AG04450 (cell line): Measurements from ENCODE around the gene PAN2. TPM values are rescaled to one million over a fixed set of nuclear protein-coding genes. Genes with fewer than 3 reads are reported as not detected.
A peak's percentile ranks its signal among the peaks of the same experiment; 100 is the strongest.

ENCODE experiments used
- CTCF ChIA-PET: fragments of 300-600, 350-600 bp; formaldehyde crosslinking; extraction: SDS; loops from one replicate; lab custom pipeline; 2022; ENCODE audit warnings: antibody characterized with exemption, inconsistent platforms; lab: Charles Lee
- POLR2A ChIA-PET: fragments of 350-600 bp; formaldehyde crosslinking; extraction: SDS; loops from one replicate; lab custom pipeline; 2021; ENCODE audit warnings: antibody characterized with exemption, inconsistent platforms; lab: Yijun Ruan, JAX
- DNase-seq: peaks from one replicate; pipeline ENCODE4 v3.0.0-alpha.2; 2011; ENCODE audit warnings: low read depth, low spot score
- H3K27ac ChIP-seq: one replicate; pipeline ENCODE4 v1.5.1; 2012; ENCODE audit warnings: low read depth, low read length, control low read depth
- H3K27me3 ChIP-seq: one replicate; pipeline ENCODE4 v1.6.0; 2012; ENCODE audit warnings: low read length; ENCODE audit not compliant: control insufficient read depth, insufficient read depth
- H3K4me3 ChIP-seq: 2 replicates; pipeline ENCODE4 v1.5.1; 2011; ENCODE audit warnings: mild to moderate bottlenecking, low read depth, low read length, control low read depth
- H3K9me3 ChIP-seq: 2 replicates; pipeline ENCODE4 v1.5.1; 2012; ENCODE audit warnings: low read length; ENCODE audit not compliant: control insufficient read depth, insufficient read depth
- polyA plus RNA-seq: library from polyadenylated mRNA; depleted of rRNA; stranded (reverse); fragments of >200 nt; gene quantifications from 2 replicates; pipeline ENCODE4 v1.2.3, GENCODE V29; 2011; rRNA removed
- small RNA-seq: library from RNA; depleted of rRNA; stranded (forward); fragments of <200 nt; gene quantifications from one replicate; pipeline ENCODE3, GENCODE V24; 2012; ENCODE audit warnings: low read depth; ENCODE audit not compliant: insufficient read length
- TF ChIP-seq, protein P1 (sequence below): IDR thresholded peaks from 2 replicates; pipeline ENCODE4 v1.5.1; 2011; ENCODE audit warnings: low read depth, low read length, control low read depth, inconsistent platforms

PAN2 gene
- polyA plus RNA-seq, 1 experiment, result 18.5 TPM

DNA sequence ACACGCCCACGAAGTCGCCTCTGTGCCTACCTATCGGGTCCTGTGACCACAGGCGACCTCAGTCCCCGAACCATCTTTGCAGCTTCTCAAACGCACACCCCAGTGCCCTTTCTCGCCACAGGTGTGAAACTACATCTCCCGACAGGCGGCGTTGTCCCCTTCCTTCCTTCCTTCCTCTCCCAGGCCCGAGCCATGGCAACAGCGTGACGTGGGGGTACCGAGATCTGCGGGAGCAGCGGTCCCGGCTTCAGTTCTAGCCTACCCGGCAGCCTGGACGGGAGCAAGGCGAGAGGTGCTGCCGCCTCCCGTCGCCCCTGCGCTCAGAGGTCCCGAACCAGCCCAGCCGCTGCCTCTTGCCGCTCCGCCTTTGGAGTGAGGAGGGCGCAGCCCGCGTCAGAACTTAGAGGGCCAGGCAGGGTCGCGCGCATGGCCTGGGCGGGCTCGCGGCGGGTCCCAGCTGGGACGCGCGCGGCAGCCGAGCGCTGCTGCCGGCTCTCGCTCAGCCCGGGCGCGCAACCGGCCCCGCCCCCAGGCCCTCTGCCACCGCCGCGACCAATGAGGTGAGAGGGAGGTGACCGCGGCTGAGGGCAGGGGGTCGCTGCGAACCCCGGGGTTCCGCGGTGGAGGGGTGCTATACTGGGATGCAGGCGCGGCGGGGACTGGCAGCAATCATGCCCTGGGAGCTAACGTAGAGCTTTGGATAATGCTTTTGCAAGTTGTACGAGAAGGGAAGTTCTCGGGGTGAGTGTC, 66.9 kb downstream of the PAN2 start, which contains the start of gene COQ10A:
TSS of gene COQ10A (plus strand) at position 250 of the 750 bp plus-strand sequence. CDS start at position 427, 177 bp downstream.
- ChIA-PET CTCF (interaction anchor here (0.6 to 2.1 kb wide), 10 partner anchors 9 to 394 kb away, joined by 3 to 23 read pairs (median 4); partner anchors contain the start of genes ANKRD52, RNF41 and SMARCC2), POLR2A (interaction anchor here (0.6 to 2.0 kb wide), 9 partner anchors 8 to 417 kb away, joined by 3 to 14 read pairs (median 3); partner anchors contain the start of genes ANKRD52 and RNF41)
- Histone ChIP-seq H3K9me3 (no peaks in the 10 kb centered on the region; the same call in 1 of the 2 replicates), H3K27me3 (no peaks in the 10 kb centered on the region), H3K4me3 (peak within 1 kb of the TSS; percentile 76), H3K27ac (peak within 1 kb of the TSS; percentile 92)
- peak; percentile 48 for DNase-seq
- TF ChIP-seq, protein P1, sequence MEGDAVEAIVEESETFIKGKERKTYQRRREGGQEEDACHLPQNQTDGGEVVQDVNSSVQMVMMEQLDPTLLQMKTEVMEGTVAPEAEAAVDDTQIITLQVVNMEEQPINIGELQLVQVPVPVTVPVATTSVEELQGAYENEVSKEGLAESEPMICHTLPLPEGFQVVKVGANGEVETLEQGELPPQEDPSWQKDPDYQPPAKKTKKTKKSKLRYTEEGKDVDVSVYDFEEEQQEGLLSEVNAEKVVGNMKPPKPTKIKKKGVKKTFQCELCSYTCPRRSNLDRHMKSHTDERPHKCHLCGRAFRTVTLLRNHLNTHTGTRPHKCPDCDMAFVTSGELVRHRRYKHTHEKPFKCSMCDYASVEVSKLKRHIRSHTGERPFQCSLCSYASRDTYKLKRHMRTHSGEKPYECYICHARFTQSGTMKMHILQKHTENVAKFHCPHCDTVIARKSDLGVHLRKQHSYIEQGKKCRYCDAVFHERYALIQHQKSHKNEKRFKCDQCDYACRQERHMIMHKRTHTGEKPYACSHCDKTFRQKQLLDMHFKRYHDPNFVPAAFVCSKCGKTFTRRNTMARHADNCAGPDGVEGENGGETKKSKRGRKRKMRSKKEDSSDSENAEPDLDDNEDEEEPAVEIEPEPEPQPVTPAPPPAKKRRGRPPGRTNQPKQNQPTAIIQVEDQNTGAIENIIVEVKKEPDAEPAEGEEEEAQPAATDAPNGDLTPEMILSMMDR, result peak; percentile 79

Small RNAs within 50 kb of the gene (small RNA-seq; reads per million reads assigned to genes)
- gene RNU7-40P, result 15.1 reads per million, percentile 75 among the genes with 10 or more reads in this experiment

Other genes with a start within 250 kb of the PAN2 start
- 169 and 223 TPM in 2 replicates for gene PA2G4, start 229.4 kb downstream of the PAN2 start, polyA plus RNA-seq
- gene RPL41, start 217.4 kb downstream of the PAN2 start, polyA plus RNA-seq, result 7,461 and 7,686 TPM in 2 replicates
- gene ZC3H10, start 215.7 kb downstream of the PAN2 start, polyA plus RNA-seq, result 1.5 and 1.9 TPM in 2 replicates
- gene ESYT1, start 205.7 kb downstream of the PAN2 start, polyA plus RNA-seq, result 127 and 140 TPM in 2 replicates
- gene MYL6B, start 181.4 kb downstream of the PAN2 start, polyA plus RNA-seq, result 118 and 124 TPM in 2 replicates
- gene MYL6, start 175.6 kb downstream of the PAN2 start, polyA plus RNA-seq, result 5,661 and 5,957 TPM in 2 replicates
- gene SMARCC2, start 144.5 kb downstream of the PAN2 start, polyA plus RNA-seq, result 90.2 and 101 TPM in 2 replicates
- gene RNF41, start 112.1 kb downstream of the PAN2 start, polyA plus RNA-seq, result 97.2 and 123 TPM in 2 replicates
- gene NABP2, start 109.7 kb downstream of the PAN2 start, polyA plus RNA-seq, result 46.9 and 52.5 TPM in 2 replicates
- gene SLC39A5, start 103.9 kb downstream of the PAN2 start, polyA plus RNA-seq, result not detected in 2 replicates
- 16.0 and 20.2 TPM in 2 replicates for gene ANKRD52, start 75.6 kb downstream of the PAN2 start, polyA plus RNA-seq
- gene COQ10A, start 67.1 kb downstream of the PAN2 start, polyA plus RNA-seq, result 12.1 and 15.6 TPM in 2 replicates
- gene CS, start 33.7 kb downstream of the PAN2 start, polyA plus RNA-seq, result 167 and 173 TPM in 2 replicates
- 186 and 194 TPM in 2 replicates for gene CNPY2, start 18.0 kb downstream of the PAN2 start, polyA plus RNA-seq
- gene IL23A, start 4.9 kb upstream of the PAN2 start, polyA plus RNA-seq, result 0.19 TPM in 1 of 2 replicates, not detected in the other
- gene STAT2, start 26.1 kb upstream of the PAN2 start, polyA plus RNA-seq, result 179 and 193 TPM in 2 replicates
- gene APOF, start 28.9 kb upstream of the PAN2 start, polyA plus RNA-seq, result not detected in 2 replicates
- 2.0 and 3.3 TPM in 2 replicates for gene TIMELESS, start 115.4 kb upstream of the PAN2 start, polyA plus RNA-seq
- gene MIP, start 120.7 kb upstream of the PAN2 start, polyA plus RNA-seq, result not detected in 2 replicates
- 2.0 TPM in 2 replicates for gene SPRYD4, start 134.6 kb upstream of the PAN2 start, polyA plus RNA-seq
- gene GLS2, start 154.2 kb upstream of the PAN2 start, polyA plus RNA-seq, result 0.10 and 0.12 TPM in 2 replicates
- gene RBMS2, start 187.8 kb upstream of the PAN2 start, polyA plus RNA-seq, result 96.4 and 117 TPM in 2 replicates